GM19463 (cell line): ENCODE results near the gene MAGI2.
"Not testable (repeated sequence)": the region's sequence is repeated elsewhere in the genome, so short reads cannot be mapped to it uniquely, and the experiment has no call there.

ENCODE experiments used
- ATAC-seq: cut with Tn5 transposase; IDR thresholded peaks from one replicate; pipeline ENCODE4 v1.9.1; 2021; ENCODE audit warnings: mild to moderate bottlenecking, moderate library complexity; ENCODE audit not compliant: unreplicated experiment

MAGI2 gene

DNA sequence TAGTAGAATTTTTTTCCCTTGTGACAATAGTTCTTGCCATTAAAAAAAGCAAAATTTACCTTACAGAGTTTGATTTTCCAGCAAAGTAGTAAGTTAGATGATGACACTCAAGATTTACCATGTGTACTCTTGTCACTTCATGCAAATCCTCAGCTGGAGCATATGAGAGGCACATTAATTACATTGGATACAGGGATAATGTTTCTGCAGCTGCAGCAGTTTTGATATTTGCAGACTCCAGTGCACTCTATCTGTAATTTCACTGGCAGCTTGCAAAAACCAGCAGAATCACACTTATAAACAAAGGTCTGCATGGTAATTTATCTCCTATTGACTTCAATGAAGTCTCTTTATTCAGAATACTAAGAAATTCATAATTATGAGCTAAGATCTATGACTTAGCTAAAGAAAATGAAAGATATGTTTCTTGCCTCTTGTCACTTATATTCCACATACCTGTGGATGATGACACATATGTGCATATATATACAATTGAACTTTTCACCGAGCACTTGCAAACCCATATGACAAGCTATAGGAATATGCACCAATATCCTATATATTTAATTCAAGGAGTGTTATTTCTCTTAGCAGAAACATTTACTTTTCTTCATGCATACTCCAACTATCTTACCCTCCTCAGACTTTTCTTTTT, 1124.3 kb downstream of the MAGI2 start:
- ATAC-seq: no peak

DNA sequence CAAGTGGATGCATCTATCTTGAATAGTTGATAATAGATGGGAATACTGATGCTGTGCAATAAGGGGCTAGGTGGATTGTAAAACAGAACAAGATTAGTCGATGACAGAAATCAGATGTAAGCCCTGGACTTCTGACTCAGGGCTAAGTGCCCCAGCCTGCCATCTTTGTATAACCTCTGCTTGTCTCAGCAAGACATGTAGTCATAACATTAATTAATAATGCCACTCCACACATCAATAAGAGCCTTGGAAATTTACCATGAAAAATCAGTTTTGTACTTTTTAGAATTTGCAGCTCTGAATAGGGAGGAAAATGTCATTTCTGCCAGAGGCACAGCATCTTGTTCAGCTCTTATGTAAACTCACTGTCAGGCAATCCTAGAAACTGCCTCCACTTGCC, 1125.7 kb downstream of the MAGI2 start:
- no peak for ATAC-seq

DNA sequence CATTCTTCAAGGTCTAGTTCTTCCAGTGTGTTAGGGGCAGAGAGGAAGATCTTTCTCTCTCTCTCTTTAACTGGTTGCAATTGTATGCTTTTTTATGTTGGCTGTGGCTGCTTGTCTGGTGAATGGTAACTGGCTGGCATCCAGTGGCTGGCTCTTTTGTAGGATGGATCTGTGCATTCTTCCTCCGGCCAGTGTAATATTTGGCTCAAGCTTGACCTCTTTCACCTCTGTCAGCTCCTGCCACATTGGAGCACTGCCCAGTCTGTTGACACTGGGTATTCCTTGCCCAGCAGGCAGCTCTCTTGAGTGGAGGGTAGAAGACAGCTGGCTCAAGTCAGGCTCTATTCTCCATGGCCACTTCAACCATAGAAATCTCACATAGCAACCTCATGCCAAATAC, 1126.6 kb downstream of the MAGI2 start:
- ATAC-seq: no peak

- ATAC-seq: no peak
Observed at GRCh38 chr7:78326189-78326588, 1127.3 kb downstream of the MAGI2 start.

GRCh38 chr7:78323118-78323517, 1130.3 kb downstream of the MAGI2 start:
- ATAC-seq: no peak

DNA sequence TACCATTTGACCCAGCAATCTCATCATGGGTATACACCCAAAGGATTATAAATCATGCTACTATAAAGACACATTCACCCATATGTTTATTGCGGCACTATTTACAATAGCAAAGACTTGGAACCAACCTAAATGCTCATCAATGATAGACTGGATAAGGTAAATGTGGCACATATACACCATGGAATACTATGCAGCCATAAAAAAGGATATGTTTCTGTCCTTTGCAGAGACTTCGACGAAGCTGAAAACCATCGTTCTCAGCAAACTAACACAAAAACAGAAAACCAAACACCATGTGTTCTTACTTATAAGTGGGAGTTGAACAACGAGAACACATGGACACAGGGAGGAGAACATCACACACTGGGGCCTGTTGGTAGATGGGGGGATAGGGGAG, 1131.2 kb downstream of the MAGI2 start:
- ATAC-seq: not testable (repeated sequence)

GRCh38 chr7:78317371-78317770, 1136.1 kb downstream of the MAGI2 start:
- ATAC-seq: no peak

GRCh38 chr7:78316110-78316509, 1137.4 kb downstream of the MAGI2 start:
- no peak for ATAC-seq

DNA sequence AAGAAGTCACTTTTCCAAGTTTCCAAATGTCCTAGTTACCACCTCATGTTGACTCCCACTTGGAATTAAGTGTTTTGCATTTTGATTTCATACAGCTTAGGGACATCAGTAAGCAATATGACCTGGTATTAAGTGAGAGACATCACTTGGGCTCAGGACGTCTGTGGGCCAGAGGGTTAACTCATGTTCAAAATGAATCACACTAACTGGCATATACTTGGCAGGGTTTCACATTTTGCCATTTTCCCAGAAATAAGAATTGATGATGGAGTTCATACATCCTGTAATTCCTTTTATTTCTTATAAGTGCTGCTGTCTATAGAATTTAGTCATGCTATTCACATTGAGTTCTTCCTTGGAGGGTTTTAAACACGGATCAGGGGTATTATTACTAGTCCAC, 1138.3 kb downstream of the MAGI2 start:
- no peak for ATAC-seq

- no peak for ATAC-seq
Observed at GRCh38 chr7:78311181-78311580, 1142.3 kb downstream of the MAGI2 start.

- ATAC-seq: no peak
Observed at GRCh38 chr7:78307892-78308291, 1145.6 kb downstream of the MAGI2 start.

DNA sequence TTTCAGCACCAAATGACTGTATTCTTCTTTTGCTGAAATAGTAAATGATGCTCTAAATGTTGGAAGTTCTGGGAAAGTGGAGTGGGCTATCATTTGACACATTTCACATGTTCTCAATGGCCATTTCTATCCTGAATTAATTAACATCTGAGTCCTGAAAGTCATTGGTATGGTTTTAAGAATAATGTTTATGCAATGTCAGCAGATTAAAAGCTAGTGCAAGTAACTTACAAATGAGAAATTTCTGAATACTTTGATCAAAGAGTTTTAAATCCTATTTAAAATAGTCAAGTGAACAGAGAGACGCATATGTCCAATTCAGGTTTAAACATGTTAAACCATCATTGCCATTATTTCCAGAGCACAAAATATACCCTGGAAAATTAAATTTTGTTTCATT, 1146.8 kb downstream of the MAGI2 start:
- no peak for ATAC-seq

- no peak for ATAC-seq
Observed at GRCh38 chr7:78301407-78301806, 1152.1 kb downstream of the MAGI2 start.

DNA sequence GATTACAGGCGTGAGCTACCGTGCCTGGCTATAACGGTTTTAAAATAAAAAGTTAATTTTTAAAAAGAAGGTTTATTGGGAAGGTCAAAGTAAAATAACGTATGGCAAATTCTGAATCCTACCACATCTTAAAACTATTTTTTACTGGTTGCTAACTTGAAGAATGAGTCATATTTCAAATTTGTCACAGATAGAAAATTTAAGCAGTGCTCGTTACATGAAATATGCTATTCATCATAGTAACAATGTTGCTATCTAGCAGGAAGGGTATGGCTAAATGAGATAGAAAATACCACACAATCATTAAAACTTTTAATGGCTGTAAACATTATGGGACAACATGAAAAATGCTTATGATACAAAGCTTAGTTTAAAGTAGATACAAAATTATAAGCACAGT, 1154.4 kb downstream of the MAGI2 start:
- ATAC-seq: no peak

- no peak for ATAC-seq
Observed at GRCh38 chr7:78296644-78297371, 1156.7 kb downstream of the MAGI2 start.

DNA sequence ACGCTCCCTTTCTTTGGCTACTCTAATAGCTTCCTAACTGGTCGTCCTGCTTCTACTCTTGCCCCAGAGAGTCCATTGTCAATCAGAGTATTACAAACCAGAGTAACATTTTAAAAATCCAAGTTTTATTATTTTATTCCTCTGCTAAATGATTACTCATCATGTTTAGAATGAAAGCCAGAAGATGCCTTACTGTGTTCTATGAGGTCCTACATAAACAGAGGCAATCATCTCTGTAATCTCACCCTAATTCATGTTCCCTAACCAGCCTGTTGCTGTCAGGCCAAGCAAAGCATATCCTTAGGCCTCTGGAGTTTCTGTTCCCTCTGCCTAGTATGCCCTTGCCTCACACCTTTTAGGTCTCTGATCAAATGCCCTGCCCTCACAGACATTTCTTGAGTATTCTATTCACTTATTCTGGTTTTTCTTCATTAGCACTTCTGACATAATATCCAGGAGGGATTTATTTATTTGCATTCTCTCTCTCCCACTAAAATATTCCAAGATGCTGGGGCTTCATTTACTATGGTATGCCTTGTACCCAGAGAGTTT, 1157.3 kb downstream of the MAGI2 start:
- no peak for ATAC-seq

DNA sequence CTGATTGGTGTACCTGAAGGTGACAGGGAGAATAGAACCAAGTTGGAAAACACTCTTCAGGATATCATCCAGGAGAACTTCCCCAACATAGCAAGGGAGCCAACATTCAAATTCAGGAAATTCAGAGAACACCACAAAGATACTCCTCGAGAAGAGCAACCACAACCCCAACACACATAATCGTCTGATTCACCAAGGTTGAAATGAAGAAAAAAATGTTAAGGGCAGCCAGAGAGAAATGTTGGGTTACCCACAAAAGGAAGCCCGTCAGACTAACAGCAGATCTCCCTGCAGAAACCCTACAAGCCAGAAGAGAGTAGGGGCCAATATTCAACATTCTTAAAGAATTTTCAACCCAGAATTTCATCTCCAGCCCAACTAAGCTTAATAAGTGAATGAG, 1164.0 kb downstream of the MAGI2 start:
- not testable (repeated sequence) for ATAC-seq

DNA sequence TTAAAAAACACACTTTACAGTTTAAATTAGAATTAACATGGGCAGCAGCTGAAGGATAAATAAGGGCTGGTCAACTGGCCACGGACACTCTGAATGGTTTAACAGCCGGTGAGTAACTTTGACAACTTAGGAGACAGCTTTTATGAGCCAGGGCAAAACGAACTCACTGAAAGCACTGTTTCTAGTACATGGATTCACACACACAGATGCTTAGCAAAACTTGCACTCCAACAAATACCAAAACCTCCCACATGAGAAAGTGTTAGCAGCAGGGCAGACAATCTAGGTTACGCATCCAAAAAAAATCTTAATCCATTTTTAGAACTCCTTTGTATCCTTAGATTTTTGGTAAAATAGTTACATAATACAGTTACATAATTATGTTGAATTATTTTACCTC, 1168.5 kb downstream of the MAGI2 start:
- ATAC-seq: no peak

DNA sequence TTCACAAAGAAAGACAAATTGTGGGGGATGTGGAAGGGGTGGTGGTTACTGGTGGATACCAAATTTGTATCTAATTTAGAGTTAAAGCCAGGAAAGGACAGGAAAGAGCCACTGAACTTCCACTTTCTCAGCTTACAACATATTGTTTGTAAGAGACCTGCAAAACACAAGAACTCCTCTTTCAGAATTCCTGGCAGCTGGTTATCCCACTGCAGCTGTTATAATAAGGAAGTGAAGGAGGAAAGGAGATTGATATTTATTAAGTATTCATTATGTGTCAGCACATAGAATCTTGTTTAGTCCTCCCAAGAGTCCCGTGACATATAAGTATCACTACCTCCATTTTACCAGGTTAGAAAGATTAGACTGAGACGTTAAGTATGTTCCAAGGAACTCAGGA, 1173.2 kb downstream of the MAGI2 start:
- no peak for ATAC-seq

DNA sequence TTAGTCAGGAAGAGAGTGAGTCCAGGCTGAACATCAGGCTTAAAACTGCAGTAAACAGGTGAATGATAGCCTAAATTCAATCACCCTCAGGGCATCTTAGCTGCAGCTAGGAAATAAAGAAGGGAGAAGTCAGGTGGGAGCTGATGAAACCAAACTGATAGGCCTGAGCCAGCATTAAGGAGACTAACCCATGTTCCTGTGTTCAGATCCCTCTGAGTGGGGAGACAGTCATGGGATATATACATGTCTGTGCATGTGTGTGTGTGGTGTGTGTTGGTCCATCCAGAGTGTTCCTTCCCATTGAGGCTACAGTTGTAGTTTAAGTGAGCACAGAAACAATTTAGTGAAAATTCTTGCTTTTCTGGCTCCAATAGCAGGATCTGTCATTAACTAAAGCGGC, 1174.0 kb downstream of the MAGI2 start:
- ATAC-seq: no peak

GRCh38 chr7:78279032-78279431, 1174.4 kb downstream of the MAGI2 start:
- no peak for ATAC-seq

DNA sequence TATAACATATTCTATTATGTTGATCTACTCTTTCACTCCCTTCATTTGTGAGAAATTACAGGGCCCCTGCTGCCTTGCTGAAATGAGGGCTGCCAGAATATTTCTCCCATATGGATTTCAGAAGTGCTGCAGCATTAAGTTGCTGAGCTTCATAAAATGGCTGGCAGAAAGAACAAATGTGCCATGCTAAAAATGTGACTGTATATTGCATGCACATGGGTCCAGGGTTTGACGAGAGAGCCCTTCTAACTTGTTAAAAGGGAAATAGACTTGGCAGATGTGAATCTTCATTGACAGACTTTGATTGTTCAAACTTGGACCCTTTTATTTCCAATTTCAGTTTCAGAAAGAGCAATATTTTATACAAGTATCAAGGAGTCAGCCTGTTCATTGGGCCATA, 1186.3 kb downstream of the MAGI2 start:
- no peak for ATAC-seq
